ENCODE data around the gene SRGN. TPM values are rescaled to one million over a fixed set of nuclear protein-coding genes. Genes with fewer than 3 reads are reported as not detected.

Gene SRGN

DNA sequence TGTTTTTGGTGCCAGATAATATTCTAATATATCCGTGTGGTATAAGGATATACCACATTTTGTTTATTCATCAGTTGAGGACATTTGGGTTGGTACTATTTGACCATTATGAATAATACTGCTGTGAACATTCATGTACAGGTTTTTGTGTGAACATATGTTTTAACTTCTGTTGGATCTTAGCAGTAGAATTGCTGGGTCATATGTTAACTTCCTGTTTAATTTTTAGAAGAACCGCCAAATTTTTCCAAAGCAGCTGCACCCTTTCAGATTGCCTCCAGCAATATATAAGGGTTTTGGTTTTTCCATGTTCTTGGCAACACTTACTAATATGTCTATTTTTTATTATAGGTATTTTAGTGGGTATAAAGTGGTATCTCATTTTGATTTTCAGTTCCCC, 58.9 kb downstream of the SRGN start:
- Histone ChIP-seq H3K4me1 (ENCODE audit: control insufficient read depth, insufficient read depth, low read depth, low read length) (no peaks in the 10 kb centered on the region), H2BK120ac (ENCODE audit: low read depth, low read length) (no peak overlapping the region), H3K18ac (ENCODE audit: low read depth in 1 of 2, low read length in 2 of 2) (no peak overlapping the region), H2BK15ac (ENCODE audit: low read depth, poor library complexity, severe bottlenecking) (no peak overlapping the region), H3K4ac (ENCODE audit: low read depth in 1 of 2, low read length in 2 of 2) (no peak overlapping the region), H3K27me3 (ENCODE audit: control insufficient read depth in 1 of 2, insufficient read depth in 1 of 2, low read length in 2 of 2) (no peaks in the 10 kb centered on the region), H2AK5ac (ENCODE audit: low read length, severe bottlenecking) (no peak overlapping the region), H2BK12ac (ENCODE audit: low read length in 2 of 2) (no peak overlapping the region), H3K4me3 (ENCODE audit: insufficient read depth in 1 of 2, low read depth in 1 of 2, low read length in 2 of 2) (no peak overlapping the region), H3K23ac (ENCODE audit: low read length in 2 of 2) (no peak overlapping the region), H3K4me2 (ENCODE audit: low read length, poor library complexity, severe bottlenecking) (no peak overlapping the region), H4K91ac (ENCODE audit: low read length) (no peak overlapping the region), H3K9ac (ENCODE audit: low read length) (no peak overlapping the region), H4K8ac (ENCODE audit: low read length) (no peak overlapping the region), H3K79me1 (replicated peaks; ENCODE audit: low read length, poor library complexity, severe bottlenecking) (peaks cover 11% of the 10 kb centered on the region), H3K27ac (ENCODE audit: low read length, poor library complexity, severe bottlenecking) (no peak overlapping the region), H3K36me3 (ENCODE audit: control insufficient read depth in 1 of 2, insufficient read depth in 2 of 2, low read depth in 1 of 2, low read length in 2 of 2) (peaks cover 5 to 29% of the 10 kb centered on the region in 2 experiments), H2AFZ (ENCODE audit: low read depth, low read length) (no peak overlapping the region), H2BK5ac (ENCODE audit: low read depth, low read length, poor library complexity, severe bottlenecking) (no peak overlapping the region), H3K9me3 (ENCODE audit: control insufficient read depth, low read length) (no peaks in the 10 kb centered on the region), H3K14ac (ENCODE audit: low read length in 2 of 2) (no peak overlapping the region)
- 100% methylated on average over 1 of the region's 2 CpGs for WGBS
- DNase-seq: no peak

DNA sequence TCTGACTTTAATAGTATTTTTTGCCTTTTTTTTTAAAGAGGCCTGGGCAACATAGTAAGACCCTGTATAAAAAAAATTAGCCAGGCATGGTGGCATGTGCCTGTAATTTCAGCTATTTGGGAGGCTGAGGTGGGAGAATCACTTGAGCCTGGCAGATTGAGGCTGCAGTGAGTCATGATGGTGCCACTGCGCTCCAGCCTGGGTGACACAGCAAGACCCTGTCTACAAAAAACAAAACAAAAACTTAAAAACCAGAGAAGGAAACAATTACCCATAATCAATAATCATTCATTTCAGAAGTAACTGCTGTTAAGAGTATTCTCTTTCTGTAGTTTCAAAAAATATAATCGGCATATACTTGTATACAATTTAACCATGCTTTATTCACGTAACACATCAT, 64.1 kb downstream of the SRGN start:
- no peaks in the 10 kb centered on the region for H3K4me1 ChIP-seq (ENCODE audit: control insufficient read depth, insufficient read depth, low read depth, low read length)
- WGBS: 80% methylated on average over 2 of the region's 3 CpGs
- no peak overlapping the region for H3K14ac ChIP-seq (ENCODE audit: low read length in 2 of 2)
- H3K36me3 ChIP-seq (ENCODE audit: control insufficient read depth in 1 of 2, insufficient read depth in 2 of 2, low read depth in 1 of 2, low read length in 2 of 2): peaks cover 5 to 14% of the 10 kb centered on the region in 2 experiments
- no peak overlapping the region for H4K91ac ChIP-seq (ENCODE audit: low read length)
- H3K9me3 ChIP-seq (ENCODE audit: control insufficient read depth, low read length): no peaks in the 10 kb centered on the region
- no peak overlapping the region for H3K23ac ChIP-seq (ENCODE audit: low read length in 2 of 2)
- H2AK5ac ChIP-seq (ENCODE audit: low read length, severe bottlenecking): no peak overlapping the region
- no peak overlapping the region for H3K4me3 ChIP-seq (ENCODE audit: insufficient read depth in 1 of 2, low read depth in 1 of 2, low read length in 2 of 2)
- DNase-seq: no peak
- no peak overlapping the region for H4K8ac ChIP-seq (ENCODE audit: low read length)
- no peak overlapping the region for H2BK5ac ChIP-seq (ENCODE audit: low read depth, low read length, poor library complexity, severe bottlenecking)
- H3K9ac ChIP-seq (ENCODE audit: low read length): no peak overlapping the region
- H3K27ac ChIP-seq (ENCODE audit: low read length, poor library complexity, severe bottlenecking): no peak overlapping the region
- H3K18ac ChIP-seq (ENCODE audit: low read depth in 1 of 2, low read length in 2 of 2): no peak overlapping the region
- H2BK15ac ChIP-seq (ENCODE audit: low read depth, poor library complexity, severe bottlenecking): no peak overlapping the region
- no peaks in the 10 kb centered on the region for H3K27me3 ChIP-seq (ENCODE audit: control insufficient read depth in 1 of 2, insufficient read depth in 1 of 2, low read length in 2 of 2)
- no peak overlapping the region for H2AFZ ChIP-seq (ENCODE audit: low read depth, low read length)
- no peak overlapping the region for H3K4me2 ChIP-seq (ENCODE audit: low read length, poor library complexity, severe bottlenecking)
- no peak overlapping the region for H2BK120ac ChIP-seq (ENCODE audit: low read depth, low read length)
- peaks cover 11% of the 10 kb centered on the region for H3K79me1 ChIP-seq (replicated peaks; ENCODE audit: low read length, poor library complexity, severe bottlenecking)
- H2BK12ac ChIP-seq (ENCODE audit: low read length in 2 of 2): no peak overlapping the region
- H3K4ac ChIP-seq (ENCODE audit: low read depth in 1 of 2, low read length in 2 of 2): no peak overlapping the region

DNA sequence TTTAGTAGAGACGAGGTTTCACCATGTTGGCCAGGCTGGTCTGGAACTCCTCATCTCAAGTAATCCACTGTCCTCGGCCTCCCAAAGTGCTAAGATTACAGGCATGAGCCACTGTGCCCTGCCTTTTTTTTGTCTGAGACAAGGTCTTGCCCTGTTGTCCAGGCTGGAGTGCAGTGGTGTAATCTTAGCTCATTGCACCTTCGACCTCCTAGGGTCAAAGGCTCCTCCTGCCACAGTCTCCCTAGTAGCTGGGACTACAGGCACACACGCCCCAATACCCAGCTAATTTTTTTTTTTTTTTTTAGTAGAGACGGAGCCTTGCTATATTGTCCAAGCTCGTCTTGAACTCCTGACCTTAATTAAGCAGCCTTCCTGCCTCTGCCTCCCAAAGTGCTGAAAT, 65.3 kb downstream of the SRGN start:
- no peak overlapping the region for H3K14ac ChIP-seq (ENCODE audit: low read length in 2 of 2)
- no peak overlapping the region for H2AFZ ChIP-seq (ENCODE audit: low read depth, low read length)
- no peak overlapping the region for H2BK5ac ChIP-seq (ENCODE audit: low read depth, low read length, poor library complexity, severe bottlenecking)
- no peak overlapping the region for H3K4ac ChIP-seq (ENCODE audit: low read depth in 1 of 2, low read length in 2 of 2)
- H3K9ac ChIP-seq (ENCODE audit: low read length): no peak overlapping the region
- no peak overlapping the region for H3K27ac ChIP-seq (ENCODE audit: low read length, poor library complexity, severe bottlenecking)
- no peaks in the 10 kb centered on the region for H3K4me1 ChIP-seq (ENCODE audit: control insufficient read depth, insufficient read depth, low read depth, low read length)
- no peak overlapping the region for H3K18ac ChIP-seq (ENCODE audit: low read depth in 1 of 2, low read length in 2 of 2)
- H3K9me3 ChIP-seq (ENCODE audit: control insufficient read depth, low read length): no peaks in the 10 kb centered on the region
- no peak overlapping the region for H2AK5ac ChIP-seq (ENCODE audit: low read length, severe bottlenecking)
- no peaks in the 10 kb centered on the region for H3K27me3 ChIP-seq (ENCODE audit: control insufficient read depth in 1 of 2, insufficient read depth in 1 of 2, low read length in 2 of 2)
- H3K23ac ChIP-seq (ENCODE audit: low read length in 2 of 2): no peak overlapping the region
- H3K79me1 ChIP-seq (replicated peaks; ENCODE audit: low read length, poor library complexity, severe bottlenecking): peaks cover 13% of the 10 kb centered on the region
- no peak overlapping the region for H3K4me3 ChIP-seq (ENCODE audit: insufficient read depth in 1 of 2, low read depth in 1 of 2, low read length in 2 of 2)
- no peak overlapping the region for H2BK120ac ChIP-seq (ENCODE audit: low read depth, low read length)
- H4K91ac ChIP-seq (ENCODE audit: low read length): no peak overlapping the region
- H3K36me3 ChIP-seq (ENCODE audit: control insufficient read depth in 1 of 2, insufficient read depth in 2 of 2, low read depth in 1 of 2, low read length in 2 of 2): peaks cover 5 to 26% of the 10 kb centered on the region in 2 experiments
- no peak for DNase-seq
- no peak overlapping the region for H2BK12ac ChIP-seq (ENCODE audit: low read length in 2 of 2)
- no peak overlapping the region for H3K4me2 ChIP-seq (ENCODE audit: low read length, poor library complexity, severe bottlenecking)
- H2BK15ac ChIP-seq (ENCODE audit: low read depth, poor library complexity, severe bottlenecking): no peak overlapping the region
- H4K8ac ChIP-seq (ENCODE audit: low read length): no peak overlapping the region
- 91% methylated on average over 6 of the region's 6 CpGs for WGBS

Small RNA genes lying within 50 kb of the gene (small RNA-seq; reads per million reads assigned to genes)
- not detected for gene RF00017 (ENCODE audit: low read depth)
